GM12892 (cell line): ENCODE results near the gene RAET1L.

Experiments used
- POLR2A ChIP-seq: IDR thresholded peaks from 2 replicates; pipeline ENCODE4 v1.6.1; 2011; ENCODE audit warnings: low read depth, low read length, control low read depth
- POLR2AphosphoS5 ChIP-seq: IDR thresholded peaks from 2 replicates; pipeline ENCODE4 v1.6.1; 2011; ENCODE audit warnings: low read depth, low read length, control low read depth
- TAF1 ChIP-seq: IDR thresholded peaks from 2 replicates; pipeline ENCODE4 v1.6.1; 2011; ENCODE audit warnings: low read depth, mild to moderate bottlenecking, control low read depth, low read length, borderline replicate concordance

DNA sequence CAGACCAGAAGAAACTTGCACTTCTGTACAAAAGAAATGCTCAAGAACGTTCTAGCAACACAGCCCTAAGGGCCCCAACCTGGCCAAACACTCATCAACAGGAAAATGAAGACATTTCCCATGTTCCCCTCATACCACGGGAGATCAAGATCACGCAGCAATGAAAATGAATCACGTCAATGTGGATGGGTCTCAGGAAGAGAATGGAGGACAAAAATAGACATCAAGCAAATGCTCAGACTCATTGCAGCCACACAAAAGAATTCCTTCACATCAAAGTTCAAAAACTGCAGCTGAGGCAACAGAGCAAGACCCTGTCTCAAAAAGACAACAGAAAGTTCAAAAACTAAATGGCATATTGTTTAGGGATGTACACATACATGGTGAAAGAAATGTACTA, 25.5 kb upstream of the RAET1L start:
- TF ChIP-seq POLR2A (no peak), POLR2AphosphoS5 (no peak), TAF1 (no peak)
